Measurements from ENCODE around the gene AK1. TPM values are rescaled to one million over a fixed set of nuclear protein-coding genes. Genes with fewer than 3 reads are reported as not detected.

Gene AK1
- total RNA-seq, 1 experiment from 2014 or later: 31.6 TPM

- no peaks in the 10 kb centered on the region for H3K79me2 ChIP-seq (ENCODE audit: insufficient read depth, low read length)
These were observed 52.0 kb downstream of the AK1 start for GRCh38 chr9:127825319-127826051.

More at GRCh38 chr9:127825319-127826051, 52.0 kb downstream of the AK1 start:
- H3K18ac ChIP-seq (ENCODE audit: insufficient read length, low read depth, low read length): no peak overlapping the region
- no peak overlapping the region for H2BK15ac ChIP-seq (ENCODE audit: low read depth, low read length)
- TF ChIP-seq CTCF (conservative IDR thresholded peaks at IDR 0.05): peak; percentile 87
- H2AK5ac ChIP-seq (ENCODE audit: insufficient read length, low read length): no peak overlapping the region
- H3K23ac ChIP-seq (ENCODE audit: insufficient read length, low read depth, low read length): no peak overlapping the region
- H2BK20ac ChIP-seq (ENCODE audit: low read depth, low read length, poor library complexity, severe bottlenecking): no peak overlapping the region
- no peak overlapping the region for H3K9ac ChIP-seq (ENCODE audit: extremely low read depth, insufficient read length, low read length)
- Mint-ChIP-seq H3K9me3 (no peaks in the 10 kb centered on the region), H3K27me3 (ENCODE audit: low read depth) (peaks cover 24% of the 10 kb centered on the region), H3K4me1 (peaks cover 23 to 40% of the 10 kb centered on the region in 2 experiments), H3K4me3 (peak overlapping the region; percentile 60 to 66), H3K27ac (peak overlapping the region; percentile 28 to 93 (median 85); a peak in 4 of 7 replicates), H3K36me3 (ENCODE audit: insufficient read depth in 1 of 3, low read depth in 3 of 3) (no peaks in the 10 kb centered on the region; a peak in 1 of 7 replicates)
- H2BK5ac ChIP-seq (ENCODE audit: insufficient read length, low read length): no peak overlapping the region
- no peak overlapping the region for H2BK12ac ChIP-seq (ENCODE audit: insufficient read length, low read depth, low read length)
- peaks cover 7% of the 10 kb centered on the region for H3K23me2 ChIP-seq (ENCODE audit: insufficient read length, low read depth, low read length, poor library complexity, severe bottlenecking)
- no peak overlapping the region for H3K27ac ChIP-seq (ENCODE audit: insufficient read length, low read depth, low read length)
- H4K20me1 ChIP-seq (ENCODE audit: control insufficient read depth, insufficient read depth, insufficient read length): no peaks in the 10 kb centered on the region
- H3K4me2 ChIP-seq (ENCODE audit: insufficient read depth, insufficient read length, low read length): peak overlapping the region; percentile 20
- H2AFZ ChIP-seq (ENCODE audit: low read length): no peak overlapping the region
- no peak overlapping the region for H3K4ac ChIP-seq (ENCODE audit: low read depth, low read length)
- peak; percentile 95 for DNase-seq
- no peak overlapping the region for H3K56ac ChIP-seq (ENCODE audit: insufficient read length, low read depth, low read length)
- H3K9me3 ChIP-seq (ENCODE audit: control insufficient read depth, low read depth, low read length): no peaks in the 10 kb centered on the region
- H4K5ac ChIP-seq (ENCODE audit: insufficient read length, low read depth, low read length): no peak overlapping the region
- H3K27me3 ChIP-seq (ENCODE audit: insufficient read depth, low read length): 0 out of 2 replicates have a peak, but pooled peaks cover 2% of the 10 kb centered on the region
- H3K4me1 ChIP-seq (ENCODE audit: insufficient read depth, low read length): no peaks in the 10 kb centered on the region
- H3K14ac ChIP-seq (ENCODE audit: insufficient read depth, low read length): 0 out of 2 replicates have a peak overlapping the region, but pooled peaks have one; percentile 33
- no CpG with 5 or more reads among the region's 42 CpGs for WGBS (ENCODE audit: extremely low coverage, insufficient read length, low lambda C conversion rate)
- H4K8ac ChIP-seq (replicated peaks; ENCODE audit: insufficient read length, low read depth, low read length): no peak overlapping the region
- H3K79me1 ChIP-seq (ENCODE audit: insufficient read depth, low read depth, low read length, poor library complexity, severe bottlenecking): no peaks in the 10 kb centered on the region
- no peak overlapping the region for H4K91ac ChIP-seq (ENCODE audit: insufficient read length, low read depth, low read length)
- H3T11ph ChIP-seq (ENCODE audit: low read length): no peak overlapping the region
- H2BK120ac ChIP-seq (ENCODE audit: low read depth, low read length, poor library complexity, severe bottlenecking): no peak overlapping the region

Measured in H9 (cell line).